Upper lobe of right lung (tissue), 1 donor: Measurements from ENCODE around the gene SCN9A. TPM values are rescaled to one million over a fixed set of nuclear protein-coding genes. Genes with fewer than 3 reads are reported as not detected.

Experiments
- ATAC-seq: fragments of 200-7000 bp; cut with Tn5 transposase; one replicate; pipeline ENCODE4 v1.9.1; 2020; ENCODE audit warnings: mild to moderate bottlenecking, moderate library complexity
- DNase-seq: peaks from one replicate; pipeline ENCODE4 v3.0.0-alpha.2; 2020
- H3K27ac ChIP-seq: fragments of 200-600 bp; one replicate; pipeline ENCODE4 v1.8.0; 2022
- H3K27me3 ChIP-seq: fragments of 200-600 bp; one replicate; pipeline ENCODE4 v1.8.0; 2022; ENCODE audit warnings: mild to moderate bottlenecking
- H3K36me3 ChIP-seq: fragments of 200-600 bp; one replicate; pipeline ENCODE4 v1.8.0; 2022
- H3K4me1 ChIP-seq: fragments of 200-600 bp; one replicate; pipeline ENCODE4 v1.8.0; 2022
- H3K4me3 ChIP-seq: fragments of 200-600 bp; one replicate; pipeline ENCODE4 v1.8.0; 2022; ENCODE audit warnings: mild to moderate bottlenecking
- H3K9me3 ChIP-seq: fragments of 200-600 bp; one replicate; pipeline ENCODE4 v1.8.0; 2022
- CTCF ChIP-seq: fragments of 200-600 bp; IDR thresholded peaks from one replicate; pipeline ENCODE4 v1.8.0; 2022; ENCODE audit warnings: antibody characterized with exemption
- intact Hi-C: fragments of 100-400 bp; cut with DNase I; formaldehyde crosslinking; loops from one replicate; pipeline ENCODE4 v1.11.0; 2022
- total RNA-seq: library from RNA; stranded (reverse); fragmentation: NEBNext Ultra II Directional; extraction: Animal tissue kit (Norgen Biotek cat#: 25700); gene quantifications from one replicate; pipeline ENCODE4 v1.2.1, GENCODE V29; 2021
- donor health status: DM: no; HTN: yes; CAD: no; lungs with severe emphysema.

SCN9A gene
- total RNA-seq, 1 donor from 2014 or later = 10.5 TPM

- ATAC-seq (no peak), DNase-seq (no peak)
- TF ChIP-seq CTCF = no peak
- H3K4me1 ChIP-seq = no peaks in the 10 kb centered on the region
- H3K36me3 ChIP-seq = no peaks in the 10 kb centered on the region
- H3K9me3 ChIP-seq = no peaks in the 10 kb centered on the region
- H3K4me3 ChIP-seq = no peak overlapping the region
- no peak overlapping the region for H3K27ac ChIP-seq
- H3K27me3 ChIP-seq = no peaks in the 10 kb centered on the region
- intact Hi-C loops = no loop called here
Observed at GRCh38 chr2:166202778-166203177, 173.0 kb downstream of the SCN9A start.

- TF ChIP-seq CTCF = no peak
- Histone ChIP-seq H3K27me3 (no peaks in the 10 kb centered on the region), H3K36me3 (no peaks in the 10 kb centered on the region), H3K4me1 (no peaks in the 10 kb centered on the region), H3K9me3 (no peaks in the 10 kb centered on the region), H3K4me3 (no peak overlapping the region), H3K27ac (no peak overlapping the region)
- DNase-seq (no peak), ATAC-seq (no peak)
- intact Hi-C loops = no loop called here
Observed at GRCh38 chr2:166197446-166197845, 178.3 kb downstream of the SCN9A start.

- Histone ChIP-seq H3K27me3 (no peaks in the 10 kb centered on the region), H3K27ac (no peak overlapping the region), H3K4me1 (no peaks in the 10 kb centered on the region), H3K9me3 (no peaks in the 10 kb centered on the region), H3K4me3 (no peak overlapping the region), H3K36me3 (no peaks in the 10 kb centered on the region)
- ATAC-seq = no peak
- intact Hi-C loops = no loop called here
- TF ChIP-seq CTCF = no peak
- DNase-seq = no peak
Observed at GRCh38 chr2:166193407-166193806, 182.3 kb downstream of the SCN9A start.

GRCh38 chr2:166188084-166188483 lies 187.7 kb downstream of the SCN9A start:
- no peaks in the 10 kb centered on the region for H3K4me1 ChIP-seq
- no peaks in the 10 kb centered on the region for H3K36me3 ChIP-seq
- no peak for ATAC-seq
- H3K27ac ChIP-seq = no peak overlapping the region
- no peak for DNase-seq
- intact Hi-C loops = no loop called here
- TF ChIP-seq CTCF = no peak
- H3K27me3 ChIP-seq = no peaks in the 10 kb centered on the region
- H3K9me3 ChIP-seq = no peaks in the 10 kb centered on the region
- H3K4me3 ChIP-seq = no peak overlapping the region

- no peaks in the 10 kb centered on the region for H3K27me3 ChIP-seq
- H3K36me3 ChIP-seq = no peaks in the 10 kb centered on the region
- H3K9me3 ChIP-seq = no peaks in the 10 kb centered on the region
- H3K27ac ChIP-seq = no peak overlapping the region
- H3K4me3 ChIP-seq = no peak overlapping the region
- no peak for DNase-seq
- intact Hi-C loops = no loop called here
- no peaks in the 10 kb centered on the region for H3K4me1 ChIP-seq
- no peak for ATAC-seq
- no peak for TF ChIP-seq CTCF
Observed at GRCh38 chr2:166184789-166185188, 191.0 kb downstream of the SCN9A start.

GRCh38 chr2:166181813-166182154 lies 194.0 kb downstream of the SCN9A start:
- Histone ChIP-seq H3K4me1 (no peaks in the 10 kb centered on the region), H3K27me3 (no peaks in the 10 kb centered on the region), H3K36me3 (no peaks in the 10 kb centered on the region), H3K9me3 (no peaks in the 10 kb centered on the region), H3K4me3 (no peak overlapping the region), H3K27ac (no peak overlapping the region)
- no peak for TF ChIP-seq CTCF
- intact Hi-C loops = no loop called here
- ATAC-seq (no peak), DNase-seq (no peak)
